ENCODE measurements around the gene REST. TPM values are rescaled to one million over a fixed set of nuclear protein-coding genes. Genes with fewer than 3 reads are reported as not detected.
"Not testable (repeated sequence)": the region's sequence is repeated elsewhere in the genome, so short reads cannot be mapped to it uniquely, and the experiment has no call there.

REST gene
- total RNA-seq, 1 donor = 52.7 TPM

GRCh38 chr4:56937262-56937661 lies 29.6 kb downstream of the REST start:
- DNase-seq (ENCODE audit: low read depth) = peak; percentile 70
- no peak overlapping the region for H3K4me3 ChIP-seq (ENCODE audit: low read depth, low read length)
- TF ChIP-seq, protein P1, sequence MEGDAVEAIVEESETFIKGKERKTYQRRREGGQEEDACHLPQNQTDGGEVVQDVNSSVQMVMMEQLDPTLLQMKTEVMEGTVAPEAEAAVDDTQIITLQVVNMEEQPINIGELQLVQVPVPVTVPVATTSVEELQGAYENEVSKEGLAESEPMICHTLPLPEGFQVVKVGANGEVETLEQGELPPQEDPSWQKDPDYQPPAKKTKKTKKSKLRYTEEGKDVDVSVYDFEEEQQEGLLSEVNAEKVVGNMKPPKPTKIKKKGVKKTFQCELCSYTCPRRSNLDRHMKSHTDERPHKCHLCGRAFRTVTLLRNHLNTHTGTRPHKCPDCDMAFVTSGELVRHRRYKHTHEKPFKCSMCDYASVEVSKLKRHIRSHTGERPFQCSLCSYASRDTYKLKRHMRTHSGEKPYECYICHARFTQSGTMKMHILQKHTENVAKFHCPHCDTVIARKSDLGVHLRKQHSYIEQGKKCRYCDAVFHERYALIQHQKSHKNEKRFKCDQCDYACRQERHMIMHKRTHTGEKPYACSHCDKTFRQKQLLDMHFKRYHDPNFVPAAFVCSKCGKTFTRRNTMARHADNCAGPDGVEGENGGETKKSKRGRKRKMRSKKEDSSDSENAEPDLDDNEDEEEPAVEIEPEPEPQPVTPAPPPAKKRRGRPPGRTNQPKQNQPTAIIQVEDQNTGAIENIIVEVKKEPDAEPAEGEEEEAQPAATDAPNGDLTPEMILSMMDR (IDR thresholded peaks at IDR 0.05; ENCODE audit: insufficient read depth, low read depth, low read length) = no peak

GRCh38 chr4:56939826-56940225 lies 32.1 kb downstream of the REST start:
- not testable (repeated sequence) for H3K4me3 ChIP-seq (ENCODE audit: low read depth, low read length); DNase-seq (ENCODE audit: low read depth)

- no peak overlapping the region for H3K4me3 ChIP-seq (ENCODE audit: low read depth, low read length)
- no peak for DNase-seq (ENCODE audit: low read depth)
- TF ChIP-seq, protein P1 (IDR thresholded peaks at IDR 0.05; ENCODE audit: insufficient read depth, low read depth, low read length) = no peak
Observed at GRCh38 chr4:56940403-56940802, 32.7 kb downstream of the REST start.

DNA sequence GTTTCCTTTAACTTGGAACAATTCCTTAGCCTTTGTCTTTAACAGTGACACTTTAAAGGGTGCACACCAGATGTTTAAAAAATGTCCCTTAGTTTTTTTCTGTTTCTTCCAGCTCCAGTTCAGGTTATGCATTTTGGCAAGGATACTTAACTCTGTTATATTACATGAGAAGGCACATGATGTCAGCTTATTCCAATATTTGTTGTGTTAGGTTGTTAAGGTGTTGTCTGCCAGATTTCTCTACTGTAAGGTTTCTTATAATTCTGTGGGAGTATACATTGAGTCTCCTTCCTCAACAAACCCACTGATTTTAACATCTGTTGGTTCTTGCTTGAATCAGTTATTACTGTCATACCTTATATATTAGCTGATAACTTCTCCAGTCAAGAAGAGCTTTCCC lies 33.3 kb downstream of the REST start:
- H3K4me3 ChIP-seq (ENCODE audit: low read depth, low read length) = no peak overlapping the region
- DNase-seq (ENCODE audit: low read depth) = no peak
- TF ChIP-seq, protein P1 (IDR thresholded peaks at IDR 0.05; ENCODE audit: insufficient read depth, low read depth, low read length) = no peak

GRCh38 chr4:56941403-56941802 lies 33.7 kb downstream of the REST start:
- TF ChIP-seq, protein P1 (IDR thresholded peaks at IDR 0.05; ENCODE audit: insufficient read depth, low read depth, low read length) = no peak

GRCh38 chr4:56953680-56954520 lies 46.2 kb downstream of the REST start:
- no peak overlapping the region for H3K4me3 ChIP-seq (ENCODE audit: low read depth, low read length)
- DNase-seq (ENCODE audit: low read depth) = no peak
- TF ChIP-seq, protein P1 (IDR thresholded peaks at IDR 0.05; ENCODE audit: insufficient read depth, low read depth, low read length) = no peak

More at GRCh38 chr4:56941403-56941802, 33.7 kb downstream of the REST start:
- H3K4me3 ChIP-seq (ENCODE audit: low read depth, low read length) = no peak overlapping the region
- no peak for DNase-seq (ENCODE audit: low read depth)

DNA sequence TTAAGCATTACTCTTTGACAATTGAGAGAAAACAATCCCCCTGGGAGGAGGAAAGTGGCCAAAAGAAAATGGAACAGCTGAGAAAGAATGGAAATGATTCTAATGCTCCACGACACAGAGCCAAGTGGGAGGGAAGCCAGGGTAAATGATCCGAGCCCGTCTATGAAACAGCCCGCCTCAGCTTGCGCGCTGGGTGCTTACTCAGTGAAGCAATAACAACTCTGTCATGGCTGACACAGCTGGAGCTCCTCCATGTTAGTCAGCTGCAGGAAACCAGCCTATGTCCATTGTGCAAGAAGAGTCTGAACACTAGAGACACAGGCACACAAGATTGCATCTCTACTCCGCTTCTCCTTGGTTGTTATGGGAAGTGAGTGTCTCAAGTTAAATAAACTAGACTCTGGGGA lies 50.4 kb downstream of the REST start:
- H3K4me3 ChIP-seq (ENCODE audit: low read depth, low read length) = peak overlapping the region; percentile 12
- peak; percentile 97 for DNase-seq (ENCODE audit: low read depth)
- TF ChIP-seq, protein P1 (IDR thresholded peaks at IDR 0.05; ENCODE audit: insufficient read depth, low read depth, low read length) = no peak

Data from fibroblast of villous mesenchyme (primary cell).